GM23248 (cell line): Measurements from ENCODE around the gene ST8SIA6. TPM values are rescaled to one million over a fixed set of nuclear protein-coding genes. Genes with fewer than 3 reads are reported as not detected.

ENCODE experiments used
- DNase-seq: peaks from one replicate; pipeline ENCODE4 v3.0.0-alpha.2; 2015
- H2AFZ ChIP-seq: fragments of 200-600 bp; sonication (generic); 2 replicates; pipeline ENCODE4 v1.6.1; 2016; ENCODE audit warnings: antibody characterized with exemption
- H3F3A ChIP-seq: fragments of 200-600 bp; sonication (generic); 2 replicates; pipeline ENCODE4 v1.6.1; 2016; ENCODE audit warnings: mild to moderate bottlenecking, antibody characterized with exemption, mixed run types; ENCODE audit not compliant: insufficient read depth
- H3K27ac ChIP-seq: fragments of 200-600 bp; sonication (generic); 2 replicates; pipeline ENCODE4 v1.5.1; 2016; ENCODE audit warnings: mild to moderate bottlenecking
- H3K27me3 ChIP-seq: fragments of 200-600 bp; sonication (generic); replicated peaks from 2 replicates; pipeline ENCODE4 v1.6.1; 2016; ENCODE audit warnings: mild to moderate bottlenecking; ENCODE audit not compliant: insufficient read depth
- H3K36me3 ChIP-seq: fragments of 200-600 bp; sonication (generic); 2 replicates; pipeline ENCODE4 v1.6.1; 2016; ENCODE audit warnings: low read depth, mild to moderate bottlenecking
- H3K4me1 ChIP-seq: fragments of 200-600 bp; sonication (generic); 2 replicates; pipeline ENCODE4 v1.6.1; 2016; ENCODE audit warnings: mild to moderate bottlenecking; ENCODE audit not compliant: insufficient read depth
- H3K4me2 ChIP-seq: fragments of 200-600 bp; sonication (generic); one replicate; pipeline ENCODE4 v1.6.1; 2016; ENCODE audit warnings: mild to moderate bottlenecking; ENCODE audit not compliant: unreplicated experiment
- H3K4me3 ChIP-seq: fragments of 200-600 bp; sonication (generic); 2 replicates; pipeline ENCODE4 v1.5.1; 2016; ENCODE audit warnings: mild to moderate bottlenecking
- H3K79me2 ChIP-seq: fragments of 200-600 bp; sonication (generic); 2 replicates; pipeline ENCODE4 v1.6.1; 2016; ENCODE audit warnings: mild to moderate bottlenecking; ENCODE audit not compliant: insufficient read depth
- H3K9ac ChIP-seq: fragments of 200-600 bp; sonication (generic); 2 replicates; pipeline ENCODE4 v1.6.1; 2016; ENCODE audit warnings: mild to moderate bottlenecking
- H3K9me2 ChIP-seq: fragments of 200-600 bp; sonication (generic); 2 replicates; pipeline ENCODE4 v1.6.1; 2016; ENCODE audit warnings: mixed run types, mild to moderate bottlenecking, moderate library complexity; ENCODE audit not compliant: insufficient read depth
- H3K9me3 ChIP-seq: fragments of 200-600 bp; sonication (generic); one replicate; pipeline ENCODE4 v1.6.1; 2017; ENCODE audit warnings: low read depth
- H4K20me1 ChIP-seq: fragments of 200-600 bp; sonication (generic); 2 replicates; pipeline ENCODE4 v1.6.0; 2016; ENCODE audit not compliant: insufficient read depth
- EZH2 ChIP-seq: fragments of 200-600 bp; sonication (generic); IDR thresholded peaks from 2 replicates; pipeline ENCODE4 v1.6.1; 2018; ENCODE audit warnings: antibody characterized with exemption, mild to moderate bottlenecking; ENCODE audit not compliant: insufficient read depth, poor library complexity, severe bottlenecking
- EZH2phosphoT487 ChIP-seq: fragments of 200-600 bp; sonication (generic); IDR thresholded peaks from 2 replicates; pipeline ENCODE4 v1.6.1; 2018; ENCODE audit warnings: antibody characterized with exemption, moderate library complexity, mild to moderate bottlenecking, low read depth; ENCODE audit not compliant: insufficient read depth
- WGBS, 2 experiments: methylation state at CpG; one replicate each; pipeline ENCODE4 v1.1.6; 2015 to 2017; ENCODE audit warnings: low lambda C conversion rate in 2 of 2, low coverage in 1 of 2; ENCODE audit errors: missing lambda C conversion rate in 2 of 2; 5-methylcytosine and 5-hydroxymethylcytosine counted together
- in situ Hi-C: fragments of 300-500 bp; cut with MboI; formaldehyde crosslinking; loops from 2 replicates; pipeline ENCODE4 v1.15.0; 2020
- polyA plus RNA-seq: library from polyadenylated mRNA; unstranded; fragments of >200 nt; fragmentation: Nextera tagmentation; extraction: Ambion mirVana; gene quantifications from 2 replicates; pipeline ENCODE4 v1.2.1, GENCODE V29; 2016
- total RNA-seq: library from RNA; depleted of rRNA; stranded (reverse); fragments of >200 nt; shearing (Covaris generic); gene quantifications from 2 replicates; pipeline ENCODE4 v1.2.3, GENCODE V29; 2014

ST8SIA6 gene
- total and polyA plus RNA-seq, 2 experiments from 2014 or later = not detected

DNA sequence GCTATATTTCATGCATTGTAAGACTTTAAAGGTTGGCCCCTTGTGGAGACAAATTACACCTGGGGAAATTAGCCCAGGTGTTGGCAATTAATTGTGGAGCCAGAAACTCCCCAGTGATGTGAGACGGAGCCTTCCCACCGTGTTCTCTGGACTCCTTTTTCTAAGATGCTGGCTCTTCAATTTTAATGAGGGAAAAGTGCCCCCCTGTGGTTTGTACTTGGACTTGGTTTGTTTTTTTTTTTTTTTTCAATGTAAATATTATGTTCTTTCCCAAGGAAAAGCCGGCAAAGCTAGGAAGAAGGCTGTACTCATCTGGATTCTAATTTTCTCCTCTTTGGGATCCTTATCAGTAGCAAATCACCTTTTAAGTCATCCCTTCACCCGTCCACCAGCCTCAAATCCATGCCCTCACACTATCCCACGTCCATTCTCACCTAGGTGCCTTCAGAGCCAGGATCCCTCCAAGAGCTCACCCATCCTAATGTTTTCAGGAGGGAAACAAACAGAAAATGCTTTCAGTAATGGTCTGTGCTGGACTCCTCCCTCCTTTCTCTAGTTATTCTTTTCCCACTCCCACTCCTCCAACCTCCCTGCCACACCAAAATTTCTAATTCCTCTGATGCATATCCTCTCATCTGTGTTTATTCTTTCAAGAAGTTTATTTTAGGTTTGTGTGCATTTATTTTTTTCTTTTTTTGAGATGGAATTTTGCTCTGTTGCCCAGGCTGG, 20.4 kb upstream of the ST8SIA6 start:
- Histone ChIP-seq H2AFZ (no peak overlapping the region), H3K27me3 (0 out of 2 replicates have a peak, but pooled peaks cover 22% of the 10 kb centered on the region), H4K20me1 (no peaks in the 10 kb centered on the region), H3K9ac (no peak overlapping the region), H3F3A (no peaks in the 10 kb centered on the region), H3K4me1 (peaks cover 6% of the 10 kb centered on the region; the same call in 1 of the 2 replicates), H3K27ac (no peak overlapping the region), H3K79me2 (no peaks in the 10 kb centered on the region), H3K9me2 (no peaks in the 10 kb centered on the region), H3K36me3 (no peaks in the 10 kb centered on the region), H3K9me3 (no peaks in the 10 kb centered on the region), H3K4me2 (no peak overlapping the region), H3K4me3 (no peak overlapping the region)
- 21 to 32% methylated on average over 5 of the region's 5 CpGs for whole genome bisulfite sequencing, 2 experiments
- TF ChIP-seq EZH2 (no peak), EZH2phosphoT487 (no peak)
- in situ Hi-C loops = no loop called here
- peak; percentile 24 for DNase-seq

DNA sequence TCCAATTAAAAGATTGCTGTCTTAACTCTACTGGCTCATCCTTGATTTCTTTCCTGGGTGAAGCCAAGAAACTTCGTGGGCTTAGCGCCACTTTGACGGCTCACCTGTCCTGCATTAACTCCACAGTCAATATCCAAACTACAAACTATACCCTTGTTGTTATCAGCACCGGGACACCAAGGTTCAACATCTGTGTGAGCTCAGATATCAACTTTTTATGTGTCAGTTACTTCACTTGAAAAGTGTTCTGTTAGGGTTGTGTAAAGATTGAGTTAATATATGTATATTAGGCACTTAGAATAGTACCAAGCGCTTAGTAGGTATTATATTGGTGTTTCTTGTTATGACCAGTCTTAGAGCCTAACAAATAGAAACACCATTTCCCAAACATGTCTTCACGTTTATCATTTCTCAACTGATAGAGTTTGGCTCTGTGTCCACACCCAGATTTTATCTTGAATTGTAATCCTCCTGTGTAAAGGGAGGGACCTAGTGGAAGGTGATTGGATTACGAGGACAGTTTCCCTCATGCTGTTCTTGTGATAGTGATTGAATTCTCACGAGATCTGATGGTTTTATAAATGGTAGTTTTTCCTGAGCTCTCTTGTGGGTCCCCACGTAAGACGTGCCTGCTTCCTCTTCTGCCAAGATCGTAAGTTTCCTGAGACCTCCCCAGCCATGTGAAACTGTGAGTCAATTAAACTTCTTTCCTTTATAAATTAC, 19.0 kb upstream of the ST8SIA6 start:
- WGBS, 2 experiments = 42 to 47% methylated on average over 11 of the region's 11 CpGs
- Histone ChIP-seq H3K4me1 (no peaks in the 10 kb centered on the region), H2AFZ (no peak overlapping the region), H3K27me3 (peaks cover 27% of the 10 kb centered on the region; the same call in 1 of the 2 replicates), H3K79me2 (no peaks in the 10 kb centered on the region), H3K9me2 (no peaks in the 10 kb centered on the region), H3K4me3 (no peak overlapping the region), H3K27ac (no peak overlapping the region), H4K20me1 (no peaks in the 10 kb centered on the region), H3K36me3 (no peaks in the 10 kb centered on the region), H3K9ac (no peak overlapping the region), H3K4me2 (no peak overlapping the region), H3K9me3 (no peaks in the 10 kb centered on the region), H3F3A (no peaks in the 10 kb centered on the region)
- no peak for TF ChIP-seq EZH2
- TF ChIP-seq EZH2phosphoT487 = no peak
- in situ Hi-C loops = no loop called here
- no peak for DNase-seq

DNA sequence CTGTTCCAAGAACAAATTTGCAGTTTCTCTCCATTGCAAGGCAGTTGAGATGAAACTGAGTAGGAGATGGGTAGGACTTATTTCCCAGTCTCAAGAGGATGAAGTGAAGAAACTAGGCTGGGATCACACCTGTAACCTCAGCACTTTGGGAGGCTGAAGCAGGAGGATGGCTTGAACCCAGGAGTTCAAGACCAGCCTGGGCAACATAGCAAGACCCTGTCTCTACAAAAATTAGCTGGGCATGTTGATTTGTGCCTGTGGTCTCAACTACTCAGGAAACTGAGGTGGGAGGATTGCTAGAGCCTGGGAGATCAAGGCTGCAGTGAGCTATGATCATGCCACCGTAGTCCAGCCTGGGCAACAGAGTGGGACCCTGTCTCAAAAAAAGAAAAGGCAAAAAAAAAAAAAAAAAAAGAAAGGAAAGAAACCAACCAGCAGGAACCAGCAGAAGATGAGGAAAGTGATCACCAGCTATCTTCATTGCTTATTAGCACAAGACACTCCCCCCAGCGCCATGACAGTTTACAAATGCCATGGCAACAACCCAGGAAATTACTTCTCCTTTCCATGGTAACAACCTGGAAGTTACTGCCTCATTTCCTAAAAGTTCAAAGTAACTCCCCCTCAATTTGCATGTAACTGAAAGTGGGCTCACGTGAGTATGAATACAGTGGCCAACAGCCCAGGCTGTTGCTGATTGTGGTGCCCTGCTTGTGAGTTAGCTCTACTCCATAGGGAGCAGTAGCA, 18.3 kb upstream of the ST8SIA6 start:
- Histone ChIP-seq H3F3A (no peaks in the 10 kb centered on the region), H3K4me3 (no peak overlapping the region), H3K9me3 (no peaks in the 10 kb centered on the region), H3K4me2 (no peak overlapping the region), H3K27ac (no peak overlapping the region), H3K27me3 (peaks cover 25% of the 10 kb centered on the region; the same call in 1 of the 2 replicates), H4K20me1 (no peaks in the 10 kb centered on the region), H3K36me3 (no peaks in the 10 kb centered on the region), H3K9ac (no peak overlapping the region), H3K4me1 (no peaks in the 10 kb centered on the region), H3K9me2 (no peaks in the 10 kb centered on the region), H3K79me2 (no peaks in the 10 kb centered on the region), H2AFZ (no peak overlapping the region)
- in situ Hi-C loops = no loop called here
- 62 to 70% methylated on average over 3 of the region's 3 CpGs for WGBS, 2 experiments
- no peak for DNase-seq
- TF ChIP-seq EZH2phosphoT487 (no peak), EZH2 (no peak)

DNA sequence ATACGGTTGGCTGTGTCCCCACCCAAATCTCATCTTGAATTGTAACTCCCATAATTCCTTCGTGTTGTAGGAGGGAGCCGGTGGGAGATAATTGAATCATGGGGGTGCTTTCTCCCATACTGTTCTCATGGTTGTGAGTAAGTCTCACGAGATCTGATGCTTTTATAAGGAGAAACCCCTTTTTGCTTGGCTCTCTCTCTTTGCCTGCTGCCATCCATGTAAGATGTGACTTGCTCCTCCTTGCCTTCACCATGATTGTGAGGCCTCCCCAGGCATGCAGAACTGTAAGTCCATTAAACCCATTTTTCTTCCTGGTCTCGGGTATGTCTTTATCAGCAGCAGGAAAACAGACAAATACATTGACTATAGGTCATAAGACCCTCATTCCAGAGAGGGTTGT, 15.9 kb upstream of the ST8SIA6 start:
- no peaks in the 10 kb centered on the region for H3K79me2 ChIP-seq
- TF ChIP-seq EZH2 = no peak
- no peak for TF ChIP-seq EZH2phosphoT487
- H3K27ac ChIP-seq = no peak overlapping the region
- H3F3A ChIP-seq = no peaks in the 10 kb centered on the region
- H3K9me3 ChIP-seq = no peaks in the 10 kb centered on the region
- H3K27me3 ChIP-seq = peaks cover 22% of the 10 kb centered on the region; the same call in 1 of the 2 replicates
- no peak overlapping the region for H2AFZ ChIP-seq
- H3K4me3 ChIP-seq = no peak overlapping the region
- no peak overlapping the region for H3K9ac ChIP-seq
- in situ Hi-C loops = no loop called here
- no peaks in the 10 kb centered on the region for H3K4me1 ChIP-seq
- DNase-seq = no peak
- H3K9me2 ChIP-seq = no peaks in the 10 kb centered on the region
- no peak overlapping the region for H3K4me2 ChIP-seq
- H4K20me1 ChIP-seq = no peaks in the 10 kb centered on the region
- WGBS, 2 experiments = 73 to 77% methylated on average over 5 of the region's 5 CpGs
- no peaks in the 10 kb centered on the region for H3K36me3 ChIP-seq
